Adrenal gland (tissue), 12 donors: ENCODE measurements around the gene ATXN7L1. TPM values are rescaled to one million over a fixed set of nuclear protein-coding genes. Genes with fewer than 3 reads are reported as not detected.

Experiments used
- DNase-seq, 7 donors: peaks; one replicate each; pipeline ENCODE4 v3.0.0-alpha.2; 2019 to 2020
- H3K27ac ChIP-seq, 5 donors: fragments of 200-600 bp; sonication (generic) in 4 of 5; 1 replicate in 3 of 5; 2 replicates in 2 of 5; pipeline versions ENCODE4 v1.5.1 to v1.8.0; 2016 to 2020; ENCODE audit warnings: mild to moderate bottlenecking in 1 of 5
- H3K27me3 ChIP-seq: fragments of 200-600 bp; 2 replicates; pipeline ENCODE4 v1.8.0; 2021
- H3K36me3 ChIP-seq, 2 donors: fragments of 200-600 bp; replicated peaks in 1 of 2; 1 replicate in 1 of 2; 2 replicates in 1 of 2; pipeline versions ENCODE4 v1.5.1 to v1.8.0; 2018 to 2022
- H3K4me1 ChIP-seq, 2 donors: fragments of 200-600 bp; replicated peaks in 1 of 2; 1 replicate in 1 of 2; 2 replicates in 1 of 2; pipeline versions ENCODE4 v1.5.1 to v1.8.0; 2018 to 2021
- H3K4me3 ChIP-seq, 4 donors: fragments of 200-600 bp; sonication (generic) in 3 of 4; one replicate each; pipeline ENCODE4 v1.5.1; 2016 to 2018
- H3K9me3 ChIP-seq, 3 donors: fragments of 200-600 bp; sonication (generic) in 1 of 3; replicated peaks in 1 of 3; 1 replicate in 2 of 3; 2 replicates in 1 of 3; pipeline versions ENCODE4 v1.5.1 to v1.8.0; 2016 to 2021
- CTCF ChIP-seq, 6 experiments: fragments of 450-650 bp in 4 of 6; fragments of 200-600 bp in 2 of 6; sonication (generic) in 1 of 6; IDR thresholded peaks; 1 replicate in 5 of 6; 2 replicates in 1 of 6; pipeline versions ENCODE4 v1.5.1 to v1.8.0; 2016 to 2021; ENCODE audit warnings: antibody characterized with exemption in 6 of 6, mild to moderate bottlenecking in 2 of 6, moderate library complexity in 1 of 6
- POLR2A ChIP-seq, 2 donors: fragments of 450-650 bp; IDR thresholded peaks; one replicate each; pipeline ENCODE4 v1.6.1; 2017; ENCODE audit warnings: antibody characterized with exemption in 2 of 2, mild to moderate bottlenecking in 2 of 2, moderate library complexity in 1 of 2
- WGBS, 4 donors: extraction: QIAGEN DNeasy Blood & Tissue Kit in 2 of 4; methylation state at CpG; one replicate each; pipeline versions ENCODE4 v1.1.5 to v1.1.7; 2013 to 2017; 5-methylcytosine and 5-hydroxymethylcytosine counted together
- intact Hi-C, 2 donors: fragments of 100-400 bp; cut with DNase I; formaldehyde crosslinking; loops; one replicate each; pipeline versions ENCODE4 v1.14.1 to v1.15.0; 2022 to 2023
- polyA plus RNA-seq, 3 donors: library from polyadenylated mRNA; stranded (reverse); fragments of 200-250 nt in 2 of 3; fragments of 350-450 nt in 1 of 3; fragmentation: Illumina TruSeq in 1 of 3; extraction: RNeasy Lipid Tissue Mini Kit (QIAGEN cat#74804) in 1 of 3; gene quantifications; one replicate each; pipeline ENCODE4 v1.2.3, GENCODE V29; 2013 to 2014
- total RNA-seq, 9 donors: library from RNA; depleted of rRNA in 4 of 9; stranded (reverse); fragments of >200 nt in 4 of 9; fragments of 120-200 nt in 1 of 9; fragmentation: NEBNext Ultra II Directional in 1 of 9; extraction: Animal tissue kit (Norgen Biotek cat#: 25700) in 1 of 9; gene quantifications; one replicate each; pipeline versions ENCODE4 v1.1.0 to v1.2.4, GENCODE V29; 2013 to 2023
- donor health status: healthy with polysubstance abuse.
- donor health status: Bipolar disorder and iron deficiency.
- donor health status: DM: yes; HTN: yes; CAD: no.
- donor health status: DM: no; HTN: no; CAD: no.
- donor health status: DM: no; HTN: no; CAD: no.
- donor health status: DM: yes; HTN: yes; CAD: no.

ATXN7L1 gene
- total and polyA plus RNA-seq, 12 donors = 3.6 to 24.6 (median 9.0) TPM

- H3K36me3 ChIP-seq = no peaks in the 10 kb centered on the region
- no peak overlapping the region for H3K4me3 ChIP-seq
- intact Hi-C loops = no loop called here
- WGBS, 4 donors = 92 to 96% (median 94%) methylated on average over 7 of the region's 7 CpGs
- no peak for DNase-seq
- no peaks in the 10 kb centered on the region for H3K9me3 ChIP-seq
- peaks cover 15 to 18% of the 10 kb centered on the region in 2 donors for H3K4me1 ChIP-seq
- H3K27ac ChIP-seq = no peak overlapping the region
- TF ChIP-seq CTCF (IDR thresholded peaks at IDR 0.05) (no peak), POLR2A (IDR thresholded peaks at IDR 0.05) (no peak)
- no peaks in the 10 kb centered on the region for H3K27me3 ChIP-seq
These were observed 49.1 kb downstream of the ATXN7L1 start for GRCh38 chr7:105827151-105827875.

GRCh38 chr7:105826143-105826542 lies 50.3 kb downstream of the ATXN7L1 start:
- H3K9me3 ChIP-seq = no peaks in the 10 kb centered on the region
- intact Hi-C loops = no loop called here
- H3K4me1 ChIP-seq = peaks cover 14 to 15% of the 10 kb centered on the region in 2 donors
- peak in 5 of 7 donors; percentile 28 to 71 (median 55) for DNase-seq
- no peaks in the 10 kb centered on the region for H3K27me3 ChIP-seq
- no peaks in the 10 kb centered on the region for H3K36me3 ChIP-seq
- H3K4me3 ChIP-seq = no peak overlapping the region
- H3K27ac ChIP-seq = peak overlapping the region in 1 of 5 donors; percentile 6
- TF ChIP-seq CTCF (IDR thresholded peaks at IDR 0.05) (no peak), POLR2A (IDR thresholded peaks at IDR 0.05) (no peak)

GRCh38 chr7:105825371-105825770 lies 51.0 kb downstream of the ATXN7L1 start:
- Histone ChIP-seq H3K27ac (no peak overlapping the region), H3K9me3 (no peaks in the 10 kb centered on the region), H3K36me3 (no peaks in the 10 kb centered on the region), H3K27me3 (no peaks in the 10 kb centered on the region), H3K4me3 (no peak overlapping the region), H3K4me1 (peaks cover 7 to 8% of the 10 kb centered on the region in 2 donors)
- TF ChIP-seq CTCF (IDR thresholded peaks at IDR 0.05) (no peak), POLR2A (IDR thresholded peaks at IDR 0.05) (no peak)
- DNase-seq = no peak
- intact Hi-C loops = no loop called here
- 77 to 97% (median 92%) methylated on average over 1 of the region's 1 CpG for WGBS, 4 donors

- Histone ChIP-seq H3K27me3 (no peaks in the 10 kb centered on the region), H3K4me3 (no peak overlapping the region), H3K36me3 (no peaks in the 10 kb centered on the region), H3K9me3 (no peaks in the 10 kb centered on the region), H3K4me1 (peaks cover 0 to 7% of the 10 kb centered on the region in 2 donors), H3K27ac (no peak overlapping the region)
- intact Hi-C loops = no loop called here
- DNase-seq = no peak
- 54 to 63% (median 58%) methylated on average over 1 of the region's 1 CpG for WGBS, 4 donors
- TF ChIP-seq POLR2A (IDR thresholded peaks at IDR 0.05) = no peak
- no peak for TF ChIP-seq CTCF (IDR thresholded peaks at IDR 0.05)
These were observed 53.6 kb downstream of the ATXN7L1 start for GRCh38 chr7:105822806-105823205.
